Activated naive CD4-positive, alpha-beta T cell treated with anti-CD3 and anti-CD28 coated beads, Interleukin-2, amount 50 U/mL, for 72 hours (primary cell): ENCODE results near the gene POU2F3. TPM values are rescaled to one million over a fixed set of nuclear protein-coding genes. Genes with fewer than 3 reads are reported as not detected.

ENCODE experiments used
- ATAC-seq, 2 donors: fragments of 150-1000 bp; cut with Tn5 transposase; 2 replicates each; pipeline ENCODE4 v1.10.0; 2021; ENCODE audit warnings: mild to moderate bottlenecking in 2 of 2, moderate library complexity in 2 of 2
- DNase-seq, 2 donors: peaks; one replicate each; pipeline ENCODE4 v3.0.0; 2021 to 2022; ENCODE audit warnings: low spot score in 2 of 2
- H3K27ac Mint-ChIP-seq, 2 donors: one replicate each; pipeline ENCODE4 v1.8.0; 2022; ENCODE audit warnings: mild to moderate bottlenecking in 2 of 2, mixed read lengths in 2 of 2
- H3K36me3 Mint-ChIP-seq, 2 donors: one replicate each; pipeline ENCODE4 v1.8.0; 2022; ENCODE audit warnings: mixed read lengths in 2 of 2
- H3K9me3 Mint-ChIP-seq, 2 donors: one replicate each; pipeline ENCODE4 v1.8.0; 2022; ENCODE audit warnings: mixed read lengths in 2 of 2
- total RNA-seq, 2 donors: library from RNA; stranded (reverse); gene quantifications; one replicate each; pipeline ENCODE4 v1.2.3, GENCODE V29; 2022

The POU2F3 gene
- total RNA-seq, 2 donors from 2014 or later: not detected

GRCh38 chr11:120208001-120208441 is 31.9 kb upstream of the POU2F3 start:
- DNase-seq: no peak
- no peaks in the 10 kb centered on the region for H3K9me3 Mint-ChIP-seq

GRCh38 chr11:120208777-120209176 is 31.2 kb upstream of the POU2F3 start:
- ATAC-seq: no peak
- DNase-seq: no peak
- Mint-ChIP-seq H3K27ac (no peak overlapping the region), H3K36me3 (peaks cover 0 to 6% of the 10 kb centered on the region in 2 donors), H3K9me3 (no peaks in the 10 kb centered on the region)

More at GRCh38 chr11:120208001-120208441, 31.9 kb upstream of the POU2F3 start:
- Mint-ChIP-seq H3K36me3 (peaks cover 0 to 6% of the 10 kb centered on the region in 2 donors), H3K27ac (no peak overlapping the region)
- no peak for ATAC-seq

DNA sequence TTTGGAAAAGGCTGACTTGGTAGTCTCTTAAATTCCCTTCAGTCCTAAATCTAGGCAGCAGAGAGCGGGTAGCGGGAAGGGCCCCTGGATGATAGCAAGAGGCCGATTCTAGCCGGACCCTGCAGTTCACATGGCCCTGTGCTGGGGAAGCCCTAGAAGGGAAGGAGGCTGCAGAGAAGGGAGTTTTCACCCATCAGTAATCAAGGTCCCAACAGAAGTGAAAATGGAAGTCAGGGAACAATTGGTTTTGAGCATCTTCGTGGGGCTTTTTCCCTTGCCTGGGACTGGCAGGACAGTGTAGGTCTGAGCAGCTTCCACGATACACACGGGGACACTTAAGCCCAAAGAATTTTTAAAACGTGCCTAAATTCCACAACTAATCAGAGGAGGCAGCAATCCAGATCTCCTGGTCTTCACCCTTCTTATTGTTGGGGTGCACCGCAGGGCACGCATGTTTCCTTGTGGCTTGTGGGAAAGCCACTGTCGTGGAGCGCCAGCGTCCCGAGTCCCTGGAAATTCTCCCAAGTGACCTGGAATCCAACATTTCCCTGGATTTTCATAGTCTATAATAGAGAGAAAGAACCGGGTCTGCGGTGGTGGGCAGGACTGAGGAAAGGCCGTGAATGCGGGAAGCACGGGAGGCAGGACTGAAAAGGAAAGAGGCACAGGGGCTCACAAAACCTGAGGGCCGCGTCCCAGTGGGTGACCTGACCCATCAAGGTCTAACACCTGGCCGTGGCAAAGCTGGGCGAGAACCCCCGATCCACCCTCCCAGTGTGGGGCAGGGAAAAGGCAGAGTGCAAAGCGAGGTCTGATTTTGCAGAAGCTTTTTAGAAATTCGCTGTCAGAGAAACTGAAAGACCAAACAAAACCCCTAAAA is 30.0 kb upstream of the POU2F3 start:
- peak overlapping the region; percentile 72 to 78 for H3K27ac Mint-ChIP-seq
- DNase-seq: no peak
- no peaks in the 10 kb centered on the region for H3K9me3 Mint-ChIP-seq
- peak; percentile 3 to 12 for ATAC-seq
- peaks cover 0 to 6% of the 10 kb centered on the region in 2 donors for H3K36me3 Mint-ChIP-seq

- H3K27ac Mint-ChIP-seq: peak within 1 kb of the TSS; percentile 72 to 94
- peak; percentile 55 to 61 for DNase-seq
- ATAC-seq: peak; percentile 79 to 96
- no peaks in the 10 kb centered on the region for H3K9me3 Mint-ChIP-seq
- peaks cover 0 to 6% of the 10 kb centered on the region in 2 donors for H3K36me3 Mint-ChIP-seq
Observed at GRCh38 chr11:120210626-120211521, 29.1 kb upstream of the POU2F3 start, which contains the start of gene OAF. Gene OAF (plus strand): TSS chr11:120211032. CDS start chr11:120211280, 248 bp downstream.

DNA sequence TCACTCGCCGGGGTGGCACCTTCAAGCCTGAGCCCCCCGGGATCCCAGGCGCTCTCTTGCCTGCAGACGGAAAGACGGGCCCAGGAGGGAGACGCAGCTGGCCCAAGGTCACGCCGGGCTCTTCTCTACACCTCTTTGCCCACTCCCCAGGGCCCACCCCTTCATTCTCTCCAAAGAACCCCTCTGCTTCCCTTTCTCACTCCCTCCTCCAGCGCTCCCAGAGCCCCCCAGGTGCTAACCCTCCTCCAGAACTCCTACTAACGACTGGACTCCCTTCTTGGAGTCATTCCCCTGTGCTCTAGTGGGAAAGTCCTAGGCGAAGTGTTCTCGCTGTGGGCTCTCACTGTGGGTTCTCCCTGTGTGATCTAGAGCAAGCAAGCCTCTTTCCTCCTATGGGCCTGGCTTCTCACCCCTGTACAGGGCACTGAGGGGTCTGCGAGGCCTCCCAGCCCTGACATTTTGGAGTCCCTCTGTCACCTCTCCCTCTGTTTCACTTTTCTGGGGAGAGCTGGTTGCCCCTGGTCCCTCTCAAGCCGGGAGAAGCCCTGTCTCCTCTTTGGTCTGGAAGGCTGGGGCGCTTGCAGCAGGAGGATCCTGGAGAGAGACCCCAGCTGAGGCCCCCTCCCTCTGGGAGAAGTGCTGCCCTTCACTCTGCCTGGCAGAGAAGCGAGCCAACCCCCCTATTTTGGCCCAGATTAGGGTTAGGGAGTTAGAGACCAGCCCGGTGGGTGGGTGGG is 28.2 kb upstream of the POU2F3 start:
- Mint-ChIP-seq H3K9me3 (no peaks in the 10 kb centered on the region), H3K36me3 (peaks cover 0 to 6% of the 10 kb centered on the region in 2 donors), H3K27ac (peak overlapping the region; percentile 39 to 94)
- DNase-seq (no peak), ATAC-seq (peak in 1 of 2 donors; percentile 8)

DNA sequence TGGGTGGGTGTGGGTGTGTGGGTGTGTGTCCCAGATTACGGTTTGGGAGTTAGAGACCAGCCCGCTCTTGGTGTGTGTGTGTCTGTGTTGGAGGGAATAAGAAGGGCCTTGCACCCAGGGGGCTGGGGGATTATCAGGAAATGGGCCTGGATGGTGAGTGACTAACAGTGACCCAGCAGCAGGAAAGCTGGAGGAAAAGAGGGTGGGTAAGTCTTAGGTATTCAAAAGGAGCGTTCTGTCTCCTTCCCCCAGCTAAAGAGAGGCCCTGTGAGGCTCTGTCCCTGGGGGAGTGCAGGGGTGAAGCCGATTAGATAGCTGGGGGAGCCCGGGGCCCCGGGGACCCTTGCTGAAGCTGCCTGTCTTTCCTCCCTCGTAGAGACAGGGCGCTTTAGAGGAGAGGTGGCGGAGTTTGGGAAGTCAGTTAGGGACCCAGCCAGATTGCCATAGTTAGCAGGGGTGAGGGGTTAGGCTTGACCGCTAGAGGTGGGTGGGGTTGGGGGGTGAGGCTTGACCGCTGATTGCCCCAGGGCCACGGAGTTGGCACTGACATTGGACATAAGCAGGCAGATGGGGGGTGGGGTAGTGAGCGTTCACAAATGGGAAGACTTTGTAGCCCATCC is 27.6 kb upstream of the POU2F3 start:
- ATAC-seq (no peak), DNase-seq (no peak)
- H3K9me3 Mint-ChIP-seq: no peaks in the 10 kb centered on the region
- H3K36me3 Mint-ChIP-seq: peaks cover 0 to 6% of the 10 kb centered on the region in 2 donors
- H3K27ac Mint-ChIP-seq: no peak overlapping the region

DNA sequence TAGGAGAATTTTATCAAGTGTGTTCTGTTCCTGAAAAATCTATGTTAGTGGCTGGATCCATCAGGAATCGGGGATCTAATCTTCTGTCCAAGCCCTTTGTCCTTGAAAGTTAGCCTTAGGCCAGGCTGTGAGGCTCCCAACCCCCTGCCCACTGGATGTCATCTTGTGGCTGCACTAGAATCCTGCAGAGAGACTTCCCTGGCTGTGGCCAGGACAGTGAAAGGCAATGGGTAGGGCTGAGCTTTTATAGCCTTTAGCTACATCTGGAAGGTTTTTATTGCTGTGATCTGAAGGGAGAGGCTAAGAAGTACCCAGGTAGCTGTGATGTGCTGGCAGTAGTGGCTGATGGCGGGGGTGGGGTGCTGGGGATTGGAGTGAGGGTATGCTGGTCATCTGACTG is 27.0 kb upstream of the POU2F3 start:
- no peak overlapping the region for H3K27ac Mint-ChIP-seq
- H3K9me3 Mint-ChIP-seq: no peaks in the 10 kb centered on the region
- ATAC-seq (no peak), DNase-seq (no peak)
- H3K36me3 Mint-ChIP-seq: peaks cover 0 to 6% of the 10 kb centered on the region in 2 donors

DNA sequence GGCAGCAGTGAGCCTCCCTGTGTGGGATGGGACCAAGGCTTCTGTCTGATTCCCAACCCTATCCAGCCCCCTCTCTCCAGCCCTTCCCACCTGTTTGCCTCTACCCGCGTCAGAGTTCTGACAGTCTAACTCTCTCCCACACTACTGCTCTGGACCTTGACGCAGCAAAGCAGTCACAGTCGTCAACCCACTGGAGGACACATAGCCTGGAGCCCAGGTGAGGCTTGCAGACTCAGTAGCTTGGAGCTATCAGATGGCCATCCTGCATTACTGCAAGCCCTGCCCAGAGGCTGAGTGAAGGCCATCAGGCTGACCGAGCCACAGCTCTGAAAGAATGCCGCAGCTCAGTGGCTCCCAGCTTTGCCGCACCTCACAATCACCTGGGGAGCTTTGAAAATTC is 25.4 kb upstream of the POU2F3 start:
- ATAC-seq: no peak
- H3K36me3 Mint-ChIP-seq: peaks cover 0 to 6% of the 10 kb centered on the region in 2 donors
- no peaks in the 10 kb centered on the region for H3K9me3 Mint-ChIP-seq
- DNase-seq: no peak
- H3K27ac Mint-ChIP-seq: no peak overlapping the region

- DNase-seq (no peak), ATAC-seq (no peak)
- H3K36me3 Mint-ChIP-seq: no peaks in the 10 kb centered on the region
- no peaks in the 10 kb centered on the region for H3K9me3 Mint-ChIP-seq
- H3K27ac Mint-ChIP-seq: no peak overlapping the region
Observed at GRCh38 chr11:120215634-120216033, 24.3 kb upstream of the POU2F3 start.

GRCh38 chr11:120216426-120217102 is 23.4 kb upstream of the POU2F3 start:
- Mint-ChIP-seq H3K36me3 (no peaks in the 10 kb centered on the region), H3K9me3 (no peaks in the 10 kb centered on the region), H3K27ac (no peak overlapping the region)
- no peak for ATAC-seq
- no peak for DNase-seq

DNA sequence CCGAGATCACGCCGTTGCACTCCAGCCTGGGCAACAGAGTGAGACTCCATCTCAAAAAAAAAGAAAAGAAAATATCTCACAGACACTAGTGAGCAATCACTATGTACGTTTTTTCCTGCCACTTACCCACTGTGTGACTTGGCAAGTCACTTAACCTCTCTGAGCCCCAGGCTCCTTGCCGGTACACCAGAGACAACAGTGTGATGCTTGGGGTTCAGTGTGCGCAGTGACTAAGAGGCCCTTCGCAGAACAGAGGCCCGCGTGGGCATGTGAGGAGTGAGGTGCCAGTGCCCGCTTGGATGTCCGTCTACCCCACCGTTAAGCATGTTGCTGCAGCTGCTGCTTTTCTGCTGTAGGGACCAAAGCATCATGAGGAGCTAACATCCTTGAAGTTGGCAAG is 22.4 kb upstream of the POU2F3 start:
- no peak overlapping the region for H3K27ac Mint-ChIP-seq
- ATAC-seq: no peak

DNA sequence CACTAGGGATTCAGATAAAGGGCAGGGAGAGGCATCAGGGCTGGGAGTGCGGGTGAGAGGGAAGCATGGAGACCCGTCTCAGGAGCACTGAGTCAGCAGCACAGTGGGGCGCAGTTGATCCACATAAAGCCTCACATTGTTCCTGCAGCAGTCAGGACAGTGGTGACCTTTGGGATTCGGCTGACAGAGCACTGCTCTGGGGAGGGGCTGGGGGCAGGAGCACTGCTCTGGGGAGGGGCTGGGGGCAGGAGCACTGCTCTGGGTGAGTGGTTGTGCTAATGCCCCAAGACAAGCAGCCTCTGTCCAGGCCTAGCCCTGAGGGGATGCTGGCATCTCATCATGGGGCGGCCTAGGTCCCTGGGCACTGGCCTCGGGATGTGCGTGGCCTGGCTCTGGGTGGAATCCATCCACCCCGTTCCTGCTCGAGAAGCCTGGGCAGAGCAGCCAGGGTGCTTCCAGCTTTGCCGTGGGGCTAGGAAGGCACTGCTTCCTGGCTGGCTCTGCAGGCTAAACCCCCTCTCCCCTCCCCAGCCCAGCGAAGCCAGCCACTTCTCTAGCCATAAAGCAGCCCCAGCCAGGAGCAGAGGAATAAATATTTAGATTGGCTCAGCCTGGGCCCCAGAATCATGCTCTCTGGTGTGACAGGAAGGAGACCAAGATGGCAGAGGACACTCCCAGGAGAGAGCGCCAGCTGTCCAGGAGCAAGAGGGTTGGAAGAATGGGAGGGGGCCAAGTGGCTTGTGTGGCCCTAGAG is 21.8 kb upstream of the POU2F3 start:
- no peaks in the 10 kb centered on the region for H3K9me3 Mint-ChIP-seq
- no peak for ATAC-seq
- H3K27ac Mint-ChIP-seq: no peak overlapping the region
- DNase-seq: no peak
- no peaks in the 10 kb centered on the region for H3K36me3 Mint-ChIP-seq

More for the DNA sequence above, 22.4 kb upstream of the POU2F3 start:
- H3K9me3 Mint-ChIP-seq: no peaks in the 10 kb centered on the region
- no peak for DNase-seq
- H3K36me3 Mint-ChIP-seq: no peaks in the 10 kb centered on the region

DNA sequence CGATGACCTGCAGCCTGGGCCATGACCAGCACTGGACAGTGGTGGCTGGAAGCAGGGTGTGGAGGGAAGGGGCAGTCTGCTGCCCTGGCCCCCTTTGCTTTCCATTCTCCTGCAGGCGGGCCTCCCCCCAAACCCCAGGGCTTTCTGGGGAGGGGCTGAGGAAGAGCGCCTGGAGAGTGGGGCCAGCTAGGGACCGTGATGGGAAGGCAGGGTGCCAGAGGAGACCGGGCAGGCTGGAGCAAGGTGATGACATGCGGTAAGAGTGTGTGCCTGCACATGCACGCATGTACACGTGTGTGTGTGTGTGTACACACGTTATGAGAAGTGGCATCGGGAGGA is 21.3 kb upstream of the POU2F3 start:
- H3K27ac Mint-ChIP-seq: no peak overlapping the region
- H3K36me3 Mint-ChIP-seq: no peaks in the 10 kb centered on the region
- ATAC-seq (no peak), DNase-seq (no peak)
- H3K9me3 Mint-ChIP-seq: no peaks in the 10 kb centered on the region

- no peaks in the 10 kb centered on the region for H3K9me3 Mint-ChIP-seq
- DNase-seq (no peak), ATAC-seq (no peak)
- no peaks in the 10 kb centered on the region for H3K36me3 Mint-ChIP-seq
- no peak overlapping the region for H3K27ac Mint-ChIP-seq
Observed at GRCh38 chr11:120219232-120219937, 20.6 kb upstream of the POU2F3 start.
